Ishikawa (cell line): ENCODE data around the gene SYT6.

Experiments
- CEBPB ChIP-seq: IDR thresholded peaks from 2 replicates; pipeline ENCODE4 v1.6.1; 2012
- CREB1 ChIP-seq: IDR thresholded peaks from 2 replicates; pipeline ENCODE4 v1.6.1; 2012; ENCODE audit warnings: low read depth
- EGR1 ChIP-seq: IDR thresholded peaks from 2 replicates; pipeline ENCODE4 v1.6.1; 2012
- EP300 ChIP-seq: IDR thresholded peaks from 2 replicates; pipeline ENCODE4 v1.6.1; 2012; ENCODE audit warnings: borderline replicate concordance
- FOXM1 ChIP-seq: IDR thresholded peaks from 2 replicates; pipeline ENCODE4 v1.6.1; 2012; ENCODE audit warnings: low read depth, borderline replicate concordance
- RAD21 ChIP-seq: IDR thresholded peaks from 2 replicates; pipeline ENCODE4 v1.6.1; 2012; ENCODE audit warnings: low read depth
- TAF1 ChIP-seq: IDR thresholded peaks from 2 replicates; pipeline ENCODE4 v1.6.1; 2012; ENCODE audit warnings: low read depth, mild to moderate bottlenecking
- TCF12 ChIP-seq: IDR thresholded peaks from 2 replicates; pipeline ENCODE4 v1.6.1; 2012; ENCODE audit warnings: low read depth
- TEAD4 ChIP-seq: IDR thresholded peaks from 2 replicates; pipeline ENCODE4 v1.6.1; 2012
- YY1 ChIP-seq: IDR thresholded peaks from 2 replicates; pipeline ENCODE4 v1.6.1; 2012; ENCODE audit warnings: low read depth
- ZBTB7A ChIP-seq: IDR thresholded peaks from 2 replicates; pipeline ENCODE4 v1.6.1; 2012; ENCODE audit warnings: low read depth
- TF ChIP-seq, protein P1 (sequence below): IDR thresholded peaks from 2 replicates; pipeline ENCODE4 v1.6.1; 2012; ENCODE audit warnings: low read depth, mild to moderate bottlenecking
- TF ChIP-seq, protein P2 (sequence below): IDR thresholded peaks from 2 replicates; pipeline ENCODE4 v1.6.1; 2012
- TF ChIP-seq, protein P3 (sequence below): IDR thresholded peaks from 2 replicates; pipeline ENCODE4 v1.6.1; 2012

DNA sequence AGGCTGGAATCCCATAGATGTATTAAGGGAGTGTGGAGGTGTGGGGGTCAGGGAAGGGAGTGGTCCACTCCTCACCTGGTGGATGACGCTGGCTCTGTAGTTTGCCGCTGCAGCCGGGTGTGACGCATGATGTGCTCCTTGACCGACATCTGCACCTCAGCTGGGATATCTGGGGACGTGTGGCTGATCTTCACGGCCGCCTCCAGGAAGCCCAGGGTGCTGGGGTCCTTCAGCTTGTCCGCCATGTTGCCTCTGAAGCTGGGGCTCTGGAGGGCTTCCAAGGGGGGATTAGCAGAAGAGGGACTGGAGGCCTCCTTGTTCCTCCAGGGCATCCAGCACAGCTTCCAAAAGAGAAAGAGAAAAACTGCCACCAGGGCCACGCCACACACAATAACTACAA lies 14.1 kb downstream of the SYT6 start:
- TF ChIP-seq TEAD4, result no peak
- no peak for TF ChIP-seq YY1
- no peak for TF ChIP-seq TAF1
- TF ChIP-seq, protein P1, sequence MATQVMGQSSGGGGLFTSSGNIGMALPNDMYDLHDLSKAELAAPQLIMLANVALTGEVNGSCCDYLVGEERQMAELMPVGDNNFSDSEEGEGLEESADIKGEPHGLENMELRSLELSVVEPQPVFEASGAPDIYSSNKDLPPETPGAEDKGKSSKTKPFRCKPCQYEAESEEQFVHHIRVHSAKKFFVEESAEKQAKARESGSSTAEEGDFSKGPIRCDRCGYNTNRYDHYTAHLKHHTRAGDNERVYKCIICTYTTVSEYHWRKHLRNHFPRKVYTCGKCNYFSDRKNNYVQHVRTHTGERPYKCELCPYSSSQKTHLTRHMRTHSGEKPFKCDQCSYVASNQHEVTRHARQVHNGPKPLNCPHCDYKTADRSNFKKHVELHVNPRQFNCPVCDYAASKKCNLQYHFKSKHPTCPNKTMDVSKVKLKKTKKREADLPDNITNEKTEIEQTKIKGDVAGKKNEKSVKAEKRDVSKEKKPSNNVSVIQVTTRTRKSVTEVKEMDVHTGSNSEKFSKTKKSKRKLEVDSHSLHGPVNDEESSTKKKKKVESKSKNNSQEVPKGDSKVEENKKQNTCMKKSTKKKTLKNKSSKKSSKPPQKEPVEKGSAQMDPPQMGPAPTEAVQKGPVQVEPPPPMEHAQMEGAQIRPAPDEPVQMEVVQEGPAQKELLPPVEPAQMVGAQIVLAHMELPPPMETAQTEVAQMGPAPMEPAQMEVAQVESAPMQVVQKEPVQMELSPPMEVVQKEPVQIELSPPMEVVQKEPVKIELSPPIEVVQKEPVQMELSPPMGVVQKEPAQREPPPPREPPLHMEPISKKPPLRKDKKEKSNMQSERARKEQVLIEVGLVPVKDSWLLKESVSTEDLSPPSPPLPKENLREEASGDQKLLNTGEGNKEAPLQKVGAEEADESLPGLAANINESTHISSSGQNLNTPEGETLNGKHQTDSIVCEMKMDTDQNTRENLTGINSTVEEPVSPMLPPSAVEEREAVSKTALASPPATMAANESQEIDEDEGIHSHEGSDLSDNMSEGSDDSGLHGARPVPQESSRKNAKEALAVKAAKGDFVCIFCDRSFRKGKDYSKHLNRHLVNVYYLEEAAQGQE, result no peak
- TF ChIP-seq TCF12, result no peak
- TF ChIP-seq FOXM1, result no peak
- TF ChIP-seq, protein P2, sequence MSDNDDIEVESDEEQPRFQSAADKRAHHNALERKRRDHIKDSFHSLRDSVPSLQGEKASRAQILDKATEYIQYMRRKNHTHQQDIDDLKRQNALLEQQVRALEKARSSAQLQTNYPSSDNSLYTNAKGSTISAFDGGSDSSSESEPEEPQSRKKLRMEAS, result no peak
- no peak for TF ChIP-seq ZBTB7A
- TF ChIP-seq EP300, result no peak
- TF ChIP-seq CREB1, result no peak
- no peak for TF ChIP-seq RAD21
- TF ChIP-seq, protein P3, sequence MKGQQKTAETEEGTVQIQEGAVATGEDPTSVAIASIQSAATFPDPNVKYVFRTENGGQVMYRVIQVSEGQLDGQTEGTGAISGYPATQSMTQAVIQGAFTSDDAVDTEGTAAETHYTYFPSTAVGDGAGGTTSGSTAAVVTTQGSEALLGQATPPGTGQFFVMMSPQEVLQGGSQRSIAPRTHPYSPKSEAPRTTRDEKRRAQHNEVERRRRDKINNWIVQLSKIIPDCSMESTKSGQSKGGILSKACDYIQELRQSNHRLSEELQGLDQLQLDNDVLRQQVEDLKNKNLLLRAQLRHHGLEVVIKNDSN, result no peak
- no peak for TF ChIP-seq EGR1
- TF ChIP-seq CEBPB, result no peak
